ENCODE results near the gene C3AR1. TPM values are rescaled to one million over a fixed set of nuclear protein-coding genes. Genes with fewer than 3 reads are reported as not detected.

Gene C3AR1
- total and polyA plus RNA-seq, 2 donors (not counting 3 experiments of a cell fraction or from before 2014, with no cell fraction given), result 0.22 to 0.70 TPM

DNA sequence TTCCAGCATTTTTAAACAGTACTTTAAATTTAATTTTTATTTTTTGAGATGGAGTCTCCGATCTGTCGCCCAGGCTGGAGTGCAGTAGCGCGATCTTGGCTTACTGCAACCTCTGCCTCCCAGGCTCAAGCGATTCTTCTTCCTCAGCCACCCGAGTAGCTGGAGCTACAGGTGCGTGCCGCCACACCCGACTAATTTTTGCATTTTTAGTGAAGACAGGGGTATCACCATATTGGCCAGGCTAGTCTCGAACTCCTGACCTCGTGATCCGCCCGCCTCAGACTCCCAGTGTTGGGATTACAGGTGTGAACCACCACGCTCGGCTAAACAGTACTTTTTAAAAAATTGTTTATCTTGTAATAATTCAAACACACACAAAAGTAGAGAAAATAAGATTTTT lies 37.9 kb downstream of the C3AR1 start:
- Histone ChIP-seq H3K4me1 (ENCODE audit: control insufficient read depth, extremely low read depth, insufficient read depth, low read length) (peaks cover 8% of the 10 kb centered on the region), H2AFZ (ENCODE audit: low read depth, low read length) (no peak overlapping the region), H4K20me1 (replicated peaks; ENCODE audit: control insufficient read depth, extremely low read depth, insufficient read depth, low read length) (no peaks in the 10 kb centered on the region), H3K27me3 (ENCODE audit: control insufficient read depth in 2 of 2, insufficient read depth in 2 of 2, low read length in 2 of 2) (no peaks in the 10 kb centered on the region), H3K4me2 (ENCODE audit: insufficient read depth, low read length) (no peak overlapping the region), H3K9me3 (replicated peaks; ENCODE audit: control insufficient read depth, insufficient read depth, low read length) (no peaks in the 10 kb centered on the region), H3K9ac (replicated peaks; ENCODE audit: extremely low read depth, insufficient read depth, low read length) (no peak overlapping the region), H3K36me3 (ENCODE audit: control insufficient read depth in 2 of 2, extremely low read depth in 1 of 2, insufficient read depth in 2 of 2, low read length in 2 of 2) (no peaks in the 10 kb centered on the region), H3K79me2 (ENCODE audit: control insufficient read depth, insufficient read depth, low read length) (peaks cover 5% of the 10 kb centered on the region), H3K27ac (ENCODE audit: insufficient read depth, low read depth, low read length) (no peak overlapping the region), H3K4me3 (replicated peaks in 1 of 3; ENCODE audit: insufficient read depth in 1 of 3, low read depth in 1 of 3, low read length in 3 of 3) (no peak overlapping the region), H3K9me1 (replicated peaks; ENCODE audit: control insufficient read depth, extremely low read depth, insufficient read depth, low read length) (no peaks in the 10 kb centered on the region)
- no TSS peak for BruUV-seq (replicated peaks)
- intact Hi-C loops (cut with micrococcal nuclease) (no loop called here), dilution Hi-C loops (cut with MboI; ENCODE audit: extremely low pct_ligation_motif_present, low sequenced_read_pairs) (no loop called here)
- ChIA-PET CTCF (interaction anchor here (1.1 to 2.5 kb wide), 4 partner anchors 10 to 50 kb away, joined by 3 to 8 read pairs (median 6); no protein-coding TSS in a partner anchor), POLR2A (interaction anchor here (1.2 kb wide), 1 partner anchor 92 kb away, joined by 15 read pairs; no protein-coding TSS in a partner anchor)
- FAIRE-seq, result no peak
- no peak for DNase-seq (ENCODE audit: low read depth, low spot score)
- TF ChIP-seq POLR2AphosphoS5 (IDR thresholded peaks at IDR 0.05; ENCODE audit: insufficient read depth, low read depth, low read length), result no peak
- TF ChIP-seq POLR2A (IDR thresholded peaks at IDR 0.05; ENCODE audit: low read depth, low read length), result no peak

DNA sequence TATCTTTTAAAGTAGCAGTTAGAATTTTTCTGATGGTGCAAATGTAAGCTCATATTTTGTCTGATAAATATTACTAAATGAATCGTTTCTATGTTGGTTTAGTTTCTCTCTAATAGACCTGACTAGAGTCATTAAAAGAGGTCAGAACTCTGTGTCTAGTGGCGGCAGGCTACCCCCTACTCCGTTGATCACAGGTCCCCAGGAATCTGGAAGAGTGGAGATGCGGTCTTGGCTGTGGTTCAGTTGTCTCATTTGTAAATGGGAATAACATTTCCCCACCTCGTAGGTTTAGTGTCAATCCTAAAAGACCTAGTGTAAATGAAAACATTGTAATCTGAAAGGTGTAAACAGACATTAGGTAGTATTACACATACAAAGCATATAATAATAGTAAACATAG lies 38.3 kb downstream of the C3AR1 start:
- Histone ChIP-seq H3K4me1 (ENCODE audit: control insufficient read depth, extremely low read depth, insufficient read depth, low read length) (peaks cover 8% of the 10 kb centered on the region), H2AFZ (ENCODE audit: low read depth, low read length) (no peak overlapping the region), H3K27me3 (ENCODE audit: control insufficient read depth in 2 of 2, insufficient read depth in 2 of 2, low read length in 2 of 2) (no peaks in the 10 kb centered on the region), H3K9ac (replicated peaks; ENCODE audit: extremely low read depth, insufficient read depth, low read length) (no peak overlapping the region), H3K27ac (ENCODE audit: insufficient read depth, low read depth, low read length) (no peak overlapping the region), H3K4me3 (replicated peaks in 1 of 3; ENCODE audit: insufficient read depth in 1 of 3, low read depth in 1 of 3, low read length in 3 of 3) (peak overlapping the region in 1 of 3 experiments; percentile 12), H3K4me2 (ENCODE audit: insufficient read depth, low read length) (peak overlapping the region; percentile 18), H3K79me2 (ENCODE audit: control insufficient read depth, insufficient read depth, low read length) (peaks cover 1% of the 10 kb centered on the region), H3K9me1 (replicated peaks; ENCODE audit: control insufficient read depth, extremely low read depth, insufficient read depth, low read length) (no peaks in the 10 kb centered on the region), H3K9me3 (replicated peaks; ENCODE audit: control insufficient read depth, insufficient read depth, low read length) (no peaks in the 10 kb centered on the region), H3K36me3 (ENCODE audit: control insufficient read depth in 2 of 2, extremely low read depth in 1 of 2, insufficient read depth in 2 of 2, low read length in 2 of 2) (no peaks in the 10 kb centered on the region), H4K20me1 (replicated peaks; ENCODE audit: control insufficient read depth, extremely low read depth, insufficient read depth, low read length) (no peaks in the 10 kb centered on the region)
- DNase-seq (ENCODE audit: low read depth, low spot score) (no peak), FAIRE-seq (no peak)
- TF ChIP-seq POLR2A (IDR thresholded peaks at IDR 0.05; ENCODE audit: low read depth, low read length), result no peak
- no peak for TF ChIP-seq JUN (IDR thresholded peaks at IDR 0.05; ENCODE audit: borderline replicate concordance, insufficient read depth, insufficient read length, low read depth)
- no peak for TF ChIP-seq POLR2AphosphoS5 (IDR thresholded peaks at IDR 0.05; ENCODE audit: insufficient read depth, low read depth, low read length)
- no peak for TF ChIP-seq FOS (IDR thresholded peaks at IDR 0.05; ENCODE audit: borderline replicate concordance, insufficient read depth, low read length)
- no TSS peak for BruUV-seq (replicated peaks)
- ChIA-PET CTCF (interaction anchor here (0.9 to 2.5 kb wide), 6 partner anchors 11 to 95 kb away, joined by 3 to 8 read pairs (median 6); no protein-coding TSS in a partner anchor), POLR2A (interaction anchor here (1.2 kb wide), 1 partner anchor 91 kb away, joined by 15 read pairs; no protein-coding TSS in a partner anchor)
- dilution Hi-C loops (cut with MboI; ENCODE audit: extremely low pct_ligation_motif_present, low sequenced_read_pairs) (no loop called here), intact Hi-C loops (cut with micrococcal nuclease) (loop anchor here (2.0 kb wide), 4 partner anchors 17 to 839 kb away; partner anchors contain the start of genes NECAP1 and PEX5)

Data from endothelial cell of umbilical vein (primary cell).